ENCODE data around the gene MTA1.
A peak's percentile ranks its signal among the peaks of the same experiment; 100 is the strongest.

Gene MTA1

GRCh38 chr14:105490267-105490571, 70.6 kb downstream of the MTA1 start:
- no peak for DNase-seq

DNA sequence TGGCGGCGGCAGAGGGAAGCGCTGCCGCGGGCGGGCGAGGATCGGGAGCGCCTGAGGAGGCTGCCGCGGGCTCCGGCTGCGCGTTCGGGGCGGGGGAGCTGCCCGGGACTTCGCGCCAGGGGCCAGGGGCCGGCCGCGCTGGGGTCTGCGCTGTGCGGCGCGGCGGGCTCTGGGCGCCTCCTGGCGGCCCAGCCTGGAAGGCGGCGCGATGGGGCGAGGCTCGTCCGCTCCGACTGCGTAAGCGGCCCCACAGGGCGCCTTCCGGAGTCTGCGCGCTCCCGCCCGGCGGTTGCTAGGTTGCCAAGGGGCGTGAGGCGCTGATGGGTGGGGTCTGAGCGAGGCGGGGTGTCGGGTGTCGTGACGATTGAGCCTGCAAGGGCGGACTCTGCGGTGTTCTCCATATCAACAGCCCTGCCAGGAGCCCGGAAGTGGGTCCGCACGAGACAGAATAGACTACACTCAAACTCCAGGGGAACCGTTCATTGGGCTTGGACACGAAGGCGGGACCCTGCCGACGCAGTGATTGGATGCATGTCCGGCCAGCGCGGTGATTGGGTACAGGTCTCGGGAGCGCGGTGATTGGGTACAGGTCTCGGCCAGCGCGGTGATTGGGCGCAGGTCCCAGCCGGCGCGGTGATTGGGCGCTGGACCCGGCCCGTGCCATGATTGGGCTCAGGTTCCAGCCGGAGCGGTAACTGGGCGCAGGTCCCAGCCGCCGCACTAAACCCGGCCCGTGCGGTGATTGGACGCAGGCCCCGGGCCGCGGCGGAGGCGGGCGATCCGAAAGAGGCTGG, 71.1 kb downstream of the MTA1 start, which contains the start of gene TEDC1:
TEDC1 (plus strand) TSS at position 675 of the 794 bp plus-strand sequence. CDS start 130 bp downstream, outside the sequence.
- peak; percentile 100 for DNase-seq

DNA sequence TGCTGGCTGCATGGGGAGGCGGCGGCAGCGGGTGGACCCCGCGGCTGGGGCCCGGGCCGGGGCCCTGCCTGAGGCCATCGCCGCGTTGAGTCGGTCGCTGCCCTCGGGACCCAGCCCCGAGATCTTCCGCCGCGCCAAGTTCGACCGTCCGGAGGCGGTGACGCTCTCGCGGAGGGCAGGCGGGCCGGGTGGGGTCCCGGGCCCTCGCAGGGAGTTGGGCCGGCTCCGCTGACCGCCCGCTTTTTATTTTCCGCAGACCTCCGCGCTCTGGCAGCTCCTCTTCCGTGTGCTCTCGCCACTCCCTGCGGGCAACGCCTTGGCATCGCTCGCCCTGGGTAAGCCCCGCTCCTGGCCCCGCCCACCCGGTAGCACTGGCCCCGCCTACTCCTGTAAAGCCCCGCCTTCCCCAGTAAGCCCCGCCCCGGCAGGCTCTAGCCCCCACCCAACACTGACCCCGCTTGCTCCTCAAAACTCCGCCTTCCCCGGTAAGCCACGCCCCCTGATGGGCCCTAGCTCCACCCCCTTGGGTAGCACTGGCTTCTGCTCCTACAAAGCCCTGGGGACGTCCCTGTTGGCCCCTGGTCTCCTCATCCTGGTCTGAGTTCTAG, 71.8 kb downstream of the MTA1 start:
- peak; percentile 92 for DNase-seq

GRCh38 chr14:105492031-105492970, 72.7 kb downstream of the MTA1 start:
- DNase-seq: peak; percentile 42

DNA sequence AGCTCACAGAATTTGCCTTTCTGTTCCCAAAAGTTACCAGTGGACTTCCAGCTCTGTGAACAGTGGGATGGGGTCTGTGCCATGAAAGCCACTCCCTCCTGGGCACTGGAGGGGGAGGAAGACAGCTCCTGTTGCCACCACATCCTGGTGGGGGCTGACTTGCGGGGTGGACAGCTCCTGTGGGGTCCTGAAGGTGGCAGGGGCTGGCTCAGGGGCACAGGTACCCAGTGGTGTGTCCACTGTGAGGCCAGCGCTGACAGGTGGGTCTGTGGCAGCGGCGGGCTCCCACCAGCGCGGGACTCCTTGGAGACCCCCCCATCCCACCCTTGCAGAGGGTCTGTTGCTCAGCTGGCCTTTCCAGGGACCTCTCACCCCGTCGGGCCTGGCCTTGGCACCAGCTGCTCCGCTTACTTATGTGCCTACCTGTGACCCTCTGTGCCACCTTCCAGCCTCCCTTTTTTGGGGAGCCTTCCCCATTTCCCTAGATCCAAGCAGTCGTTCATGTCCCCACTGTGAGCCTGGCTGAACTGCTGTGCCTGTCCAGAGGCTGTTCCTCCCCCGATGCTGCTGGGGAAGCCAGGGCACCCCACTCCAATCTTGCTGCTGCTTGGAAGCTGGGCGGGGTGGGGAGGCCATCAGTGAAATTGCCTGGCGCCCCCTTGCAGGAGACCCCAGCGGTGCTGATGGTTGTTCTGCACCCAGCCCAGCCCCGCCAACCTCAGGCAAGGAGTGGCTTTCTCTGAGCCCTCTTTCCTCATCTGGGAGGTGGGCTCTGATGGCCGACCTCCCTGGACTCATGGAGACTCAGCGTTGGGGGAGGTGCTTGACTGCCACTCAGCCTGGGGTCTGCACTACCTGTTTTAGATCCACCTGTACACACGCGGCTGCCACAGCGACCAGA, 73.6 kb downstream of the MTA1 start:
- DNase-seq: peak; percentile 33

GRCh38 chr14:105493921-105494605, 74.4 kb downstream of the MTA1 start:
- peak; percentile 35 for DNase-seq

DNA sequence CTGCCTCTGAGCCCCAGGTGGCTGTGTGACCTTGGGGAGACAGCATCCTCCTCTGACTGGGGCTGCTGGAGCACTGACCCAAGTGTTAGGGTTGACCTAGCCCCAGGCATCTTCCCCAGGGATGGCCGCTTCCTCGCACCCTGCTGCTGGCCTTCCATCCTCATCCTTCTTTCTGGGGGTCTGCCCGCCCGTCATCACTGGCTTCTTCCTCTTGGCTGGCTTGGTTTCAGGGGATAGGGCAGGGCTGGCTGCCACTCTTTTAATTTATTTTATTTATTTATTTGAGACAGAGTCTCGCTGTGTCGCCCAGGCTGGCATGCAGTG, 74.9 kb downstream of the MTA1 start:
- DNase-seq: peak; percentile 29

GRCh38 chr14:105495101-105495989, 75.7 kb downstream of the MTA1 start:
- peak; percentile 28 for DNase-seq

DNA sequence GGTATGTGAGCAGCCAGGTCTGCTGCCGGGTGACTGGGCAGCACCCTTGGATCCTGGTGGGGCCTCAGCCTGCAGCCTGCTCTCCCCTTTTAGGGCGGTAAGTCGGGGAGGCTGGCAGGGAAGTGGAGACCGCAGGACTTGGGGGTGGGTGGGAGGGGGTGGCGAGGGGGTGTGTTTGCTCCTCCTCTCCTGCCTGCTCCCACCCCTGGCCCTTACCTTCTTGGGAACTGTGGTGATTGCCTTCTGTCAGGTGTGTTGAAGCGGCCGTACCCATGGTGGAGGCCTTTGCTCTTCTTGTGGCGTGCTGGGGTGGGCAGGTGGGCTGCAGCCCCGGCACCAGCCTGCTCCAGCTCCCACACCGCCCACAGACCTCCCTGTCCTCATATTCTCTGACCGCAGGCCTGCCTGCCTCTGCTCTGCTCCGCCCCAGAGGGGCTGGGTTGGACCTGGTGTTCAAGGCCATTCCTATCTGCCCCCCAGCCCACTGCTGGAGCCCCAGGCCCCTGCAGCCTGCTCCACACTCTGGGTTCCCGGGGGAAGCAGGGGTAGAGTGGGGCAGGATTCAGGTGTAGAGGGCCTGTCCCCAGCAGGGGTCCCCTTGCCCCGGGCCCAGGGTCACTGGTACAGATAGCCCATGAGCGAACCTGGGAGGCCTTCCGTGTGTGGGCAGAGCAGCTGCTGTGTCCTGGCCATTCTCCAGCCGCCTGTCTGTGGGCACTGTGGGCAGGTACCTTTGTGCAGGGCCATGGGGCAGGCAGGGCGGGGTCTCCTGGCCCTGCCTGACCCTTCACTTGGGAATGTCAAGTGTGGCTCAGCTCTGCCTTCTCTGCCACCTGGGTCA, 76.6 kb downstream of the MTA1 start:
- DNase-seq: peak; percentile 27

- DNase-seq: peak; percentile 25
Observed at GRCh38 chr14:105496831-105497591, 77.4 kb downstream of the MTA1 start.

- DNase-seq: peak; percentile 31
Observed at GRCh38 chr14:105497671-105498429, 78.2 kb downstream of the MTA1 start.

- DNase-seq: no peak
Observed at GRCh38 chr14:105498430-105499255, 79.0 kb downstream of the MTA1 start.

DNA sequence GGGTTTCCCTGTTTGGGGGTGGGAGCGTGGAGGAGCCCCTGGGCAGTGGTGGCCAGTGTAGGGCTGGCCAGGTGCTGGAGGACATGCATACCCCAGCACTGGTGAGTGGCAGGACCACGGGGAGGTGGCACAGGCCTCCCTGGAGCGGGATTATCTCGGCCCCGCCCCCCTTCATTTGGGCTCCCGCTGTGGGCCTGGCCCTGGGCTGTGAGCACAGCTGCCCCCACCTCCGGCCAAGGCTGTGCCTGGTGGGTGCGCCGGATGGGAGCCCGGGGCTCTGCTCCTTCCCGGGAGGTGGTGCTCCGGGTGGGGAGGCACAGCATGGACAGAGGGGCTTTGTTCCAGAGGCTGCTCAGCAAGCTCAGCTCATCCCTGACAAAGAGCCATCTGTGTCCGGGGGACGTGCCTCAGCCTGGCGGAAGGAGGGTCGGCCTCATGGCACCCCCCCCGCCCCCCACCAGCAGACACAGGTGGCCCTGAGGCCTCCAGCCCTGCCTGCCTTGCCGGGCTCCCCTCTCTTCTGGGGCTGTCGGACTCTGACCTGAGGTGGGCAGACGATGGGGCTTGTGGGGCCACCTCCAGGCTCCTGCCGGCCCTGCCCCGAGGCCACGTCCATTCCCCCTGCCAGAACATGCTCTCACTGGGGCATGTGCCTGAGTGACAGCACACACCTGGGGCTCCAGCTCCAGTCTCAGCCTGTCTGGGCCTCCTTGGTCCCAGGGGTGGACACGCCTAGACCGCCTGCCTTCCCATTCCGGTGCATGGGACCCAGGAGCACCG, 79.8 kb downstream of the MTA1 start:
- DNase-seq: peak; percentile 35

- DNase-seq: peak; percentile 35
Observed at GRCh38 chr14:105500036-105500725, 80.6 kb downstream of the MTA1 start.

- DNase-seq: no peak
Observed at GRCh38 chr14:105500726-105501101, 81.1 kb downstream of the MTA1 start.

Measured in CD4-positive, alpha-beta T cell treated with Interleukin-17A for 1 hour (primary cell).